CD4-positive, CD25-positive, alpha-beta regulatory T cell (primary cell): ENCODE measurements around the gene MYOCD. TPM values are rescaled to one million over a fixed set of nuclear protein-coding genes. Genes with fewer than 3 reads are reported as not detected.

Experiments
- polyA plus RNA-seq, 4 donors: library from polyadenylated mRNA; unstranded; fragments of 300-500 nt; fragmentation: Illumina TruSeq; gene quantifications; one replicate each; pipeline ENCODE4 v1.2.3, GENCODE V29; 2021
- total RNA-seq: library from RNA; stranded (reverse); gene quantifications from one replicate; pipeline ENCODE4 v1.2.3, GENCODE V29; 2022

MYOCD gene
- total and polyA plus RNA-seq, 5 donors from 2014 or later, result not detected

Other genes starting within 250 kb of the MYOCD start
- not detected for gene ARHGAP44, start 123.6 kb downstream of the MYOCD start, total RNA-seq
- gene ARHGAP44, start 123.6 kb downstream of the MYOCD start, polyA plus RNA-seq, result under 1 TPM in 2 of 4 donors, not detected in 2; 0.10 to 0.95 TPM